NT2/D1 (cell line): ENCODE data around the gene GAK.

Experiments
- YY1 ChIP-seq: IDR thresholded peaks from 2 replicates; pipeline ENCODE4 v1.6.1; 2011; ENCODE audit not compliant: insufficient read length, insufficient read depth
- ZNF274 ChIP-seq: IDR thresholded peaks from 2 replicates; pipeline ENCODE4 v1.6.1; 2011; ENCODE audit warnings: mild to moderate bottlenecking, low read depth, low read length

GRCh38 chr4:845836-846251, 86.3 kb downstream of the GAK start:
- no peak for TF ChIP-seq YY1
- TF ChIP-seq ZNF274: no peak
